ENCODE results near the gene SURF2. TPM values are rescaled to one million over a fixed set of nuclear protein-coding genes. Genes with fewer than 3 reads are reported as not detected.

Gene SURF2
- total and polyA plus RNA-seq, 3 experiments from 2014 or later = 34.9 to 46.6 (median 35.2) TPM

- Mint-ChIP-seq H3K36me3 (peaks cover 0 to 8% (median 2%) of the 10 kb centered on the region in 3 donors), H3K4me1 (peaks cover 7 to 10% (median 7%) of the 10 kb centered on the region in 3 donors), H3K27ac (peak overlapping the region in 1 of 8 donors; percentile 31), H3K27me3 (no peaks in the 10 kb centered on the region), H3K9me3 (no peaks in the 10 kb centered on the region), H3K4me3 (peak overlapping the region in 1 of 7 donors; percentile 63)
- CTCF ChIA-PET = no interaction called here
- Histone ChIP-seq H3K27ac (ENCODE audit: low read depth, low read length) (no peak overlapping the region), H3K36me3 (ENCODE audit: insufficient read depth, low read length) (no peaks in the 10 kb centered on the region), H3K27me3 (ENCODE audit: insufficient read depth, low read length, poor library complexity, severe bottlenecking) (no peaks in the 10 kb centered on the region), H3K4me1 (ENCODE audit: insufficient read depth, low read length) (peaks cover 7% of the 10 kb centered on the region), H3K9me3 (ENCODE audit: low read length) (no peaks in the 10 kb centered on the region), H3K4me3 (ENCODE audit: low read length) (no peak overlapping the region)
- POLR2A ChIA-PET = interaction anchor here (0.7 kb wide), 1 partner anchor 79 kb away, joined by 3 read pairs; no protein-coding TSS in a partner anchor
- DNase-seq = no peak
Observed at GRCh38 chr9:133379153-133380086, 23.1 kb downstream of the SURF2 start.

DNA sequence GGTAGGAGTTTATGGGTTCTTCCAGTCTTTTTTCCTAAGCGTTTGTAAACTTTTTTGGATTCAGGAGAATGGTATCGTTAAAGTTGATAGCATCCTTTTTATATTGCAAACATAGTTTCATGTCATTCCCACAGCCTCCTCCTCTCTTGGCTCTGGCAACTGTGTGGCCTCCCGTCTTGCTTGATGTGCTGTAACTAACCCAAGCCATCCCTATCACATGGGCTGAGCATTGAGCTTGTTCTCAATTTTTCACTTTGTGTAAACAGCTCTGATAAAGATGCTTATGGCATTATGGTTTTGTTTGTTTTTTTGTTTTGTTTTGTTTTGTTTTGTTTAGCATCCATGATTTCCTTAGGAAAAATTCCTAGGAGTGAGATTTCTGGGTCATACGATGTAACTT, 24.4 kb downstream of the SURF2 start:
- Histone ChIP-seq H3K9me3 (ENCODE audit: low read length) (no peaks in the 10 kb centered on the region), H3K4me1 (ENCODE audit: insufficient read depth, low read length) (no peaks in the 10 kb centered on the region), H3K27ac (ENCODE audit: low read depth, low read length) (no peak overlapping the region), H3K36me3 (ENCODE audit: insufficient read depth, low read length) (no peaks in the 10 kb centered on the region), H3K4me3 (ENCODE audit: low read length) (no peak overlapping the region), H3K27me3 (ENCODE audit: insufficient read depth, low read length, poor library complexity, severe bottlenecking) (no peaks in the 10 kb centered on the region)
- peaks cover 0 to 3% (median 0%) of the 10 kb centered on the region in 3 donors for H3K4me1 Mint-ChIP-seq
- no peak overlapping the region for H3K27ac Mint-ChIP-seq
- no peaks in the 10 kb centered on the region for H3K27me3 Mint-ChIP-seq
- DNase-seq = no peak
- ChIA-PET CTCF (interaction anchor here (1.2 kb wide), 1 partner anchor 30 kb away, joined by 4 read pairs; no protein-coding TSS in a partner anchor), POLR2A (no interaction called here)
- no peaks in the 10 kb centered on the region for H3K9me3 Mint-ChIP-seq
- H3K4me3 Mint-ChIP-seq = no peak overlapping the region
- no peaks in the 10 kb centered on the region for H3K36me3 Mint-ChIP-seq

DNA sequence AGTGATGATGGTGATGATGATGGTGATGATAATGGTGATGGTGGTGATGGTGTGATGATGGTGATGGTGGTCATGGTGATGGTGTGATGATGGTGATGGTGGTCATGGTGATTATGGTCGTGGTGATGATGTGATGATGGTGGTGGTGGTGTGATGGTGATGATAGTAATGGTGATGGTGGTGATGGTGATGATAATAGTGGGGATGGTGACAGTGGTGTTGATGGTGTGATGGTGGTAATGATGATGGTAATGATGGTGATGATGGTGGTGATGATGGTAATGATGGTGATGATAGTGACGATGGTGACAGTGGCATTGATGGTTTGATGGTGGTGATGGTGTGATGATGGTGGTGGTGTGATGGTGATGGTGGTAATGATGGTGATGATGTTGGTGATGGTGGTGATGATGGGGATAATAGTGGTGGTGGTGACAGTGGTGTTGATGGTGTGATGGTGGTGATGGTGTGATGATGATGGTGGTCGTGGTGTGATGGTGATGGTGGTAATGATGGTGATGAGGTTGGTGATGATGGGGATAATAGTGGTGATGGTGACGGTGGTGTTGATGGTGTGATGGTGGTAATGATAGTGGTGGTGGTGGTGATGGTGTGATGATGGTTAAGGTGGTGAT, 26.3 kb downstream of the SURF2 start:
- no peak for DNase-seq
- Histone ChIP-seq H3K9me3 (ENCODE audit: low read length) (no peaks in the 10 kb centered on the region), H3K4me3 (ENCODE audit: low read length) (no peak overlapping the region), H3K36me3 (ENCODE audit: insufficient read depth, low read length) (no peaks in the 10 kb centered on the region), H3K4me1 (ENCODE audit: insufficient read depth, low read length) (no peaks in the 10 kb centered on the region), H3K27me3 (ENCODE audit: insufficient read depth, low read length, poor library complexity, severe bottlenecking) (no peaks in the 10 kb centered on the region), H3K27ac (ENCODE audit: low read depth, low read length) (no peak overlapping the region)
- no peak overlapping the region for H3K27ac Mint-ChIP-seq
- POLR2A ChIA-PET = no interaction called here
- H3K4me3 Mint-ChIP-seq = no peak overlapping the region
- H3K4me1 Mint-ChIP-seq = no peaks in the 10 kb centered on the region
- no peaks in the 10 kb centered on the region for H3K27me3 Mint-ChIP-seq
- CTCF ChIA-PET = no interaction called here
- H3K9me3 Mint-ChIP-seq = no peaks in the 10 kb centered on the region
- no peaks in the 10 kb centered on the region for H3K36me3 Mint-ChIP-seq

- ChIA-PET CTCF (no interaction called here), POLR2A (no interaction called here)
- no peaks in the 10 kb centered on the region for H3K9me3 ChIP-seq (ENCODE audit: low read length)
- H3K27me3 ChIP-seq (ENCODE audit: insufficient read depth, low read length, poor library complexity, severe bottlenecking) = no peaks in the 10 kb centered on the region
- H3K36me3 Mint-ChIP-seq = no peaks in the 10 kb centered on the region
- no peaks in the 10 kb centered on the region for H3K4me1 Mint-ChIP-seq
- no peak overlapping the region for H3K27ac Mint-ChIP-seq
- no peak overlapping the region for H3K4me3 ChIP-seq (ENCODE audit: low read length)
- H3K27ac ChIP-seq (ENCODE audit: low read depth, low read length) = no peak overlapping the region
- no peak overlapping the region for H3K4me3 Mint-ChIP-seq
- H3K9me3 Mint-ChIP-seq = no peaks in the 10 kb centered on the region
- no peak for DNase-seq
- no peaks in the 10 kb centered on the region for H3K4me1 ChIP-seq (ENCODE audit: insufficient read depth, low read length)
- peaks cover 0 to 4% of the 10 kb centered on the region in 2 donors for H3K27me3 Mint-ChIP-seq
- H3K36me3 ChIP-seq (ENCODE audit: insufficient read depth, low read length) = no peaks in the 10 kb centered on the region
Observed at GRCh38 chr9:133383438-133383837, 27.1 kb downstream of the SURF2 start.

DNA sequence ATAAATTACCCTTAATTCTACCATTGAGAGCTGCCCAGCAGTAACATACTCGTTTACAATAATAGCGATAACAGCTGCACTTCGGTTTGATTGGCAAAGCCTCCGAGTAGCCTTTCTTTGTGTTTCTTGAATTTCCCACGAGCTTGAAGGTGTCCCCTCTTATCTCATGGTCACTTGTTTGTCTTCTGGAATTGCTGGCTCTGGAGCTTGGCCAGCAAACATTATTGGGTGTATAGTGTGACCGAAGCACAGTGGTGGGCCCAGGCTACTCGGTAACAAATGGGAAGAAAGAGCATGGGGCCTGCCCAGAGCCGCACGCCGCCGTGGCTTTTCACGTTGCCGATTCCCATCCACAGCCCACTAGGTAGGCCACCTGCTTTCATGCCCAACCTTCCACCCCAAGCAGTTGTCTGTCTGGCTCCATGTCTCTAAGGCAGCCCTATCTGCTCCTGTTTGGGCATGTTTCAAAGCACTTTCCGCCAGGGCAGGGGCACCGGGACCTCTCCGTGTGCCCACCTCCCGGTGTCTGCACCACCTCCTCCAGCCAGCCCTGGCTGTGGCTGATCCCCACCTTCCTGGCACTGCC, 28.5 kb downstream of the SURF2 start:
- POLR2A ChIA-PET = no interaction called here
- H3K27me3 Mint-ChIP-seq = peaks cover 2 to 7% of the 10 kb centered on the region in 2 donors
- CTCF ChIA-PET = no interaction called here

DNA sequence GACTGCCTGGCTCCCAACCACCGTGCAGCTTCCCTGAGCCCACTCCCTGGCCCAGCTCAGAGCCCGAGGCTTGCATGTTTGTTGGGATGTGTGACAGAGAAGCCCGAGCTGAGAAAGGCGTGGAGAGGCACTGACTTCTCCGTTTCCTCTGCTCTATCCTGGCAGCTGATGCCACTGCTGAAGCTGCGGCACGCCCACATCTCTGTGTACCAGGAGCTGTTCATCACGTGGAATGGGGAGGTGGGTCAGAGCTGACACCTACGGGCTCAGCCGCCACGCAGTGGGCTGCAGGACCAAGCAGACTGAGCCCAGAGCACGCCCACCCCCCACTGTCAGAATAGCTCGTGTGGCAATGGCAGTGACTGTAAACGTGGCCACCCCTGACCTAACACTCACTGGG, 29.1 kb downstream of the SURF2 start:
- Mint-ChIP-seq H3K27me3 (peaks cover 8% of the 10 kb centered on the region in 2 donors), H3K9me3 (no peaks in the 10 kb centered on the region), H3K27ac (no peak overlapping the region), H3K4me1 (no peaks in the 10 kb centered on the region), H3K4me3 (no peak overlapping the region), H3K36me3 (no peaks in the 10 kb centered on the region)
- no peak overlapping the region for H3K27ac ChIP-seq (ENCODE audit: low read depth, low read length)
- no peak for DNase-seq
- H3K4me1 ChIP-seq (ENCODE audit: insufficient read depth, low read length) = no peaks in the 10 kb centered on the region
- no peaks in the 10 kb centered on the region for H3K9me3 ChIP-seq (ENCODE audit: low read length)
- POLR2A ChIA-PET = no interaction called here
- H3K36me3 ChIP-seq (ENCODE audit: insufficient read depth, low read length) = no peaks in the 10 kb centered on the region
- H3K27me3 ChIP-seq (ENCODE audit: insufficient read depth, low read length, poor library complexity, severe bottlenecking) = peaks cover 3% of the 10 kb centered on the region
- CTCF ChIA-PET = no interaction called here
- H3K4me3 ChIP-seq (ENCODE audit: low read length) = no peak overlapping the region

More for the DNA sequence above, 28.5 kb downstream of the SURF2 start:
- no peaks in the 10 kb centered on the region for H3K9me3 ChIP-seq (ENCODE audit: low read length)
- no peaks in the 10 kb centered on the region for H3K9me3 Mint-ChIP-seq
- H3K4me3 ChIP-seq (ENCODE audit: low read length) = no peak overlapping the region
- H3K27ac ChIP-seq (ENCODE audit: low read depth, low read length) = no peak overlapping the region
- DNase-seq = no peak
- H3K36me3 ChIP-seq (ENCODE audit: insufficient read depth, low read length) = no peaks in the 10 kb centered on the region
- H3K36me3 Mint-ChIP-seq = no peaks in the 10 kb centered on the region
- H3K4me1 ChIP-seq (ENCODE audit: insufficient read depth, low read length) = no peaks in the 10 kb centered on the region
- no peaks in the 10 kb centered on the region for H3K27me3 ChIP-seq (ENCODE audit: insufficient read depth, low read length, poor library complexity, severe bottlenecking)
- no peaks in the 10 kb centered on the region for H3K4me1 Mint-ChIP-seq
- no peak overlapping the region for H3K27ac Mint-ChIP-seq
- H3K4me3 Mint-ChIP-seq = no peak overlapping the region

GRCh38 chr9:133386338-133386737, 30.0 kb downstream of the SURF2 start:
- Mint-ChIP-seq H3K4me1 (no peaks in the 10 kb centered on the region), H3K36me3 (no peaks in the 10 kb centered on the region), H3K27ac (no peak overlapping the region), H3K9me3 (no peaks in the 10 kb centered on the region), H3K4me3 (no peak overlapping the region), H3K27me3 (peaks cover 8% of the 10 kb centered on the region in 2 donors)
- Histone ChIP-seq H3K4me3 (ENCODE audit: low read length) (no peak overlapping the region), H3K4me1 (ENCODE audit: insufficient read depth, low read length) (no peaks in the 10 kb centered on the region), H3K9me3 (ENCODE audit: low read length) (no peaks in the 10 kb centered on the region), H3K36me3 (ENCODE audit: insufficient read depth, low read length) (no peaks in the 10 kb centered on the region), H3K27me3 (ENCODE audit: insufficient read depth, low read length, poor library complexity, severe bottlenecking) (peaks cover 3% of the 10 kb centered on the region), H3K27ac (ENCODE audit: low read depth, low read length) (no peak overlapping the region)
- POLR2A ChIA-PET = no interaction called here
- CTCF ChIA-PET = interaction anchor here (0.9 kb wide), 1 partner anchor 100 kb away, joined by 3 read pairs; no protein-coding TSS in a partner anchor
- no peak for DNase-seq

DNA sequence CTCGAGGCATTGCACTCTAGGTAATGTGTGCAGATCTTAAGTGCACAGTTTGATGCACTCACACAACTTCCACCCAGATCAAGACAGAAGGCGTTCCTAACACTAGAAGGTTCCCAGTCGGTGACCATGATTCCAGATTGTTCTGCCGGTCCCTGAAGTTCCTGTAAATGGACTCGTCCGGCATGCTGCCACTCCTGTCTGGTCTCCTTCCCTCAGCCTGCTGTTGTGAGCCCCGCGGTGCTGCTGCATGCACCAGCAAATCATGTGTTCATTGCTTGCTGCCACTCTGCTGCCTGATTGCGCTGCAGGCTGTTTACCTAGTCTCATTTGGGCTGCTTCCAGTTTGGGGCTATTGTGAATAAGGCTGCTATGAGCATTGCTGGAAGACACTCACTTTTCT, 31.3 kb downstream of the SURF2 start:
- H3K27me3 ChIP-seq (ENCODE audit: insufficient read depth, low read length, poor library complexity, severe bottlenecking) = peaks cover 3% of the 10 kb centered on the region
- no peaks in the 10 kb centered on the region for H3K36me3 ChIP-seq (ENCODE audit: insufficient read depth, low read length)
- no peak for DNase-seq
- ChIA-PET POLR2A (no interaction called here), CTCF (interaction anchor here (1.0 kb wide), 1 partner anchor 11 kb away, joined by 3 read pairs; no protein-coding TSS in a partner anchor)
- Mint-ChIP-seq H3K4me1 (no peaks in the 10 kb centered on the region), H3K36me3 (no peaks in the 10 kb centered on the region), H3K27me3 (peaks cover 8% of the 10 kb centered on the region in 2 donors), H3K4me3 (no peak overlapping the region), H3K27ac (no peak overlapping the region), H3K9me3 (no peaks in the 10 kb centered on the region)
- H3K9me3 ChIP-seq (ENCODE audit: low read length) = no peaks in the 10 kb centered on the region
- no peak overlapping the region for H3K27ac ChIP-seq (ENCODE audit: low read depth, low read length)
- no peak overlapping the region for H3K4me3 ChIP-seq (ENCODE audit: low read length)
- no peaks in the 10 kb centered on the region for H3K4me1 ChIP-seq (ENCODE audit: insufficient read depth, low read length)
